SH-SY5Y (cell line): ENCODE results near the gene HIVEP2.

Source experiments
- GATA2 ChIP-seq: IDR thresholded peaks from 2 replicates; pipeline ENCODE4 v1.6.1; 2011; ENCODE audit warnings: mild to moderate bottlenecking, low read depth, low read length
- GATA3 ChIP-seq: IDR thresholded peaks from 2 replicates; pipeline ENCODE4 v1.6.1; 2011; ENCODE audit warnings: low read depth, mild to moderate bottlenecking, low read length, moderate library complexity

Gene HIVEP2

GRCh38 chr6:142898927-142899895 lies 45.8 kb downstream of the HIVEP2 start:
- no peak for TF ChIP-seq GATA3
- TF ChIP-seq GATA2: no peak

DNA sequence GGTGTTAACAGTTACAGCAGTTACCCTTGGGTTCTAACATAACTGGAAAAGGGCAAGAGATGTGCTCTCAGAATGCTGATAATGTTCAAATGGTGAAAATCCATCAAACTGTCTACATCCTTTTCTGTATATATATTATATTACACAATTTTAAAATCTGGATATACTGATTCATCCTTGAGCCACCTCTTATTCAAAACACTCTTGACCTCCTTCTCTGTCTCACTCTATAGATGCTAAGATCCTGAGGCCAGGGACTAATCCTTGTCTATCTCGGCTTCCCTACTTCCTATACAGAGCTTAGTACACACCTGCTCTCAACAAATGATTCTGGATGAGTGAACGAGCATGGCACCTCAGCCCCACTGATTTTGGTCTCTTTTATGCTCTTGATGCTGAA lies 47.3 kb downstream of the HIVEP2 start:
- TF ChIP-seq GATA3: no peak

GRCh38 chr6:142896732-142897131 lies 48.2 kb downstream of the HIVEP2 start:
- TF ChIP-seq GATA3 (no peak), GATA2 (no peak)

DNA sequence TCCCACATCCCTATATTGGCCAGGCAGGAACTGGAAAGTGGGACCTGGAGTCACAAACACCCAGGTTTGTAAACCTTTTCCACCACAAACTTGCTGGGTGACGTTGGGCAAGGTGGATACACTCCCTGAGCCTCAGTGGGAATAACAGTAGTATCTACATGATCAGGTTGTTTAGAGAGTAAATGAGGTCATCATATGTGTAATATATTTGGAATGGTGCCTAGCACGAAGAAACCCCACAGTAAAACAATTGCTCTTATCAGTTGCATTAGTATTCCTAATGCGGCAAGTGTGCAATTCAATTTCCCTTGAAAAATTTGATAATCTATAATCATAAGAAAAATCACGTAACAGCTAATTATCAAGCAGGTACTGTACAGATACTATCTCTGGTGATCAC lies 51.9 kb downstream of the HIVEP2 start:
- TF ChIP-seq GATA2: 0 out of 2 replicates have a peak, but pooled peaks have one; percentile 5
- TF ChIP-seq GATA3: no peak

DNA sequence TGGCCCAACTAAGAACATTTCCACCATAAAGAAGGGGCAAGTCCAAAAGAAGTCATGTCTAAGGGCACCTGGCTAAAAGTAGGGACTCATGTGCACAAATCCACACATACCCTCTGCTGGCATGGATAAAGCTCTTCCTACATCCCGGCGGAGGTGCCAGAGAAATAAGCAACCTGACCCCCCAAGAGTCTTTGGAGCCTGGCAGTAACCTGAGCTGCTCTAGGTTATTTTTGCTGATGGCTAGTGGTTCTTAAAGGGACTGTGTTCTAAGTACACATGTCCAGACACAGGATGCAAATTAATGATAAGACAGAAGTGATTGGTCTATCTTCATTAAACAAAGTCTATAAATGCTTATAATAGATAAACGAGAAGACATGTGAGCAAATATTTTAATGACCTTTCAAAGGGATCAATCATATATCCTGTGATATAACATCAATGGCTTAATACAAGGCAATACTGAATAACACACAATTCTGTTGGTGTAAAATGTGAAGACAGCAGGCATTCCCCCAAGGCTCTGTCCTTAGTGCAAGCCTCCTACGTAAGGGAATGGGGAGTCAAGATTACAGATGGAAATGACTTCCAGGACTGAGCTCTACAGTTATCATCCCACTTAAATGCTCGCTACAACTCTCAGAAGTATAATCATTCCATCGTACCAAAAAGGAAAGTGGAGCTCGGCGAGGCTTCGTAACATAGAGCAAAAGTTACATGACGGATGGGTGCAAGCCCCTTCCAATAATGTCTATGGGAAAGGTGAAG lies 52.5 kb downstream of the HIVEP2 start:
- no peak for TF ChIP-seq GATA2

DNA sequence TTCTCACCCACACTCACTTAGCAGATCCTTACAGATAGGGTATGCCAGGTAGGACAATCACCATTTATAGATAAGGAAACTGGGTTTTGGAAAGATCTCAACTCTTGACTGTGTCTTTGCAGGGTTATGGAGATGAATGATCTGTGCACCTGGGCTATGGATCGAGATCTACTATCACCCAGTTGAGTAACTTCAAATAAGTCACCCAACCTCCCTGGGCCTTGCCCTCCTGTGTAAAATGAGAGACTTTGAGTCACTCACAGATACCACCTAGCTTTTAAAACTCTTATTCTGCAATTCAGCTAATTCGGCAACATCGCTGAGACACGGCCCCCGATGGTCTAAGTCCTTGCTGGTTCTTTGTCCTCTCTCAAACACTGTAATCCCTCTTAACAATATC lies 53.5 kb downstream of the HIVEP2 start:
- TF ChIP-seq GATA2: no peak
- no peak for TF ChIP-seq GATA3

GRCh38 chr6:142888456-142888855 lies 56.5 kb downstream of the HIVEP2 start:
- TF ChIP-seq GATA2 (no peak), GATA3 (no peak)

DNA sequence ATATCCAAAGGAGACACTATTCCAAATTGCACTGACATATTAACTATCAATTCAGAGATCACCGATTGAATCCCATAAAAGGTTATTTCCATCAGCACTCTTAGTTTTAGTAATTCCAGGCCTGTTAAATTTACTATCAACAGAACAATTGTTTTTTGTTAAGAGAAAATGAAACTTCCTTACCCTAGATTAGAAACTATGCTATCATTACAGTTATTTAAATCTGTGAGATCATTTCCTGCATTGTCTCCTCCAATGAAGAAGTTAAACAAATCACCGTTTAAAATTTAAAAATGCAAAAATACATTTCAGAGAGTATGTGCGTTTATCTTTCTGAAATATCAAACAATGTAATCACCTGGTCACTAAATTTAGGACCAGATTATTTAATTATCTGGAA lies 57.5 kb downstream of the HIVEP2 start:
- TF ChIP-seq GATA2 (no peak), GATA3 (no peak)

- TF ChIP-seq GATA3: no peak
These were observed 58.4 kb downstream of the HIVEP2 start for GRCh38 chr6:142886431-142887170.

DNA sequence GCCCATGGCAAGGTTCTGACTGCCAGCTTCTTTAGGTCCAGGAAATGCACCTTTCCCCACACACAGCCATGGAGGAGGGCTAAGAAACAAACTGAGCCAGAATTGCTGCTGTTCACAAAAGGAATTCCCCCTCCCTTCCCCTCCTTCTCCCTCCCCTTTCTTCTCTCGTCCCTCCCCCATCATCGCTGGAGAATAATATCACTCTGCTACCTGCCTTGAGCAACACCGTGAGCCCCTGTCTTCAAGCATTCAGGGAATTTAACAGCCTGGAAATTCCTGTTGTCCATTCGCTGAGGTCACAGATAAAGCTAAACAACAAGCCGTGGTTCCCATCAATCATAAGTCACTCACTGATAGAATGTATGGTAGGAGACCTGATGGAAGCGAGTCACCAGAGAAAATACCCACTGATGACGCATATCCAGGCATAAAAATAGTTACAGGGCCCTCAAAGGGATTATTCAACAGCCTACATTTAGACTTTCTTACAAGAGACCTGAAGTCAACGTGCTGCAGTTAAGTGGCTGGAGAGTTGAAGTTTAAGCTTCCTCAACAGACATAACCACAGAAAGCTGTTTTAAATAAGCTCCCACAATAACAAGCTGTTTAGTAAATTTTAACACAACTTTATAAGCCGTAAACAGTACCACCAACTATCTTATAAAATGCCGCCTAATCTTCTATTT lies 59.7 kb downstream of the HIVEP2 start:
- TF ChIP-seq GATA2: no peak
- no peak for TF ChIP-seq GATA3

DNA sequence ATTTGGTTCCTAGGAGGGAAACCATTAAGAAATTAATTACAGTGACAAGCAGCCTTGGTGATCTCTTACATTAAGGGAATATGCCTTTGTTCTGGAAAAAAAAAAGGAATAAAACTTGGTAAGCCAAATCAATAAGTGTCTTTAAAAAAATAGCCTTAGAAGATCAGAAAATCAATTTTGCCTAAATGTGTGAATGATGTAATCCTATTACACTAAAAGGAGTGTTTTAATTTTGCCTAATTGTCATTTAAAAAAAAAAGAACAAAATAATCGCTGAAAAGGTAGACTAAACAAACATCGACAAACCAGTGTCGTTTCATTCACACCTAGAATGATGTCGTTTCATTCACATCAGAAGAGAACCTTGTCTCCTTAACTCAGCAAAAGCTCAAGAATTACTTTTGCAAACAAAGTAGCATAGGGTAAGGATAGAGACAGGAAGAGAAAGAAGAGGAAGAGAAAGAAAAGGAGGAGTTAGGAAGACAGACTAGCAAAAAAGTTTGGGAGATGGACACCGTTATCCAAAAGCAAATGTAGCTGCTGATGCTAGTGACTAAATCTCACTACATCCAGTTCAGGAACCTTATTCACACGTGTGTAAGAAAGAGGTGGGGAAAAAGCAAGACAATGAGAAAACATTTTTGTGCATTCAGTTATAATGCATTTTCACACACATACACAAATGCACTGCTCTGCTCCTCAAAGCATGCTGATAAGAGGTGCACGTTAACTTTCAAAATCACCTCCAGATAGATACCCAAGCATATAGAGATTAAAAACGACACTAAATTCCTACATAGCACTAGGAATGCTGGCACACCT lies 60.6 kb downstream of the HIVEP2 start:
- TF ChIP-seq GATA3 (no peak), GATA2 (no peak)

GRCh38 chr6:142883011-142883410 lies 62.0 kb downstream of the HIVEP2 start:
- TF ChIP-seq GATA3 (no peak), GATA2 (no peak)

- TF ChIP-seq GATA2 (0 out of 2 replicates have a peak, but pooled peaks have one; percentile 34), GATA3 (no peak)
These were observed 63.2 kb downstream of the HIVEP2 start for GRCh38 chr6:142881761-142882160.

DNA sequence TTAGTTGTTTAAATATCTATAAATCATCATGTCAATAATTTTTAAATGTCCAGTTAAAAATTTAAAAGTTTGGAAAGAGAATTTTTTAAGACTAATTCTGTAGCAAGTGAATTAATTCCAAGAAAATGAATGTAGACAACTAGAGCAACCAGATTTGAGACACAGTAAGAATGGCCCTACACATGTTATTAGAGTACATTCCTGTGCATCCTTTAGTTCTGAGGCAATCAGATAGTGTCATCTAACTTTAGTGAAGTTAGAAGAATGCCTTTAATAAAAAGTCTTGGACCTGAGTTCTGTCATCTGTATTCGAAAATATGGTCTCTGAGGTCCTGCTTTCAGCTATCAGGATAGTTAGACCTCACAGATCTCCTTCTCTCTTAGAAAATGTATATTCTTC lies 63.7 kb downstream of the HIVEP2 start:
- TF ChIP-seq GATA3 (no peak), GATA2 (no peak)
